Smooth muscle cell (in vitro differentiated cells): Measurements from ENCODE around the gene SLC35F1. TPM values are rescaled to one million over a fixed set of nuclear protein-coding genes. Genes with fewer than 3 reads are reported as not detected.

Experiments used
- DNase-seq: peaks from one replicate; lab custom pipeline; 2025; ENCODE audit not compliant: unreplicated experiment; lab: John Stamatoyannopoulos, UW
- H2AFZ ChIP-seq: fragments of 200-600 bp; sonication (generic); 2 replicates; pipeline ENCODE4 v1.6.0; 2016; ENCODE audit warnings: antibody characterized with exemption, low read depth, mild to moderate bottlenecking
- H3F3A ChIP-seq: fragments of 200-600 bp; sonication (generic); 2 replicates; pipeline ENCODE4 v1.6.0; 2017; ENCODE audit warnings: antibody characterized with exemption, low read depth
- H3K27ac ChIP-seq: fragments of 200-600 bp; sonication (generic); 2 replicates; pipeline ENCODE4 v1.5.1; 2016; ENCODE audit warnings: low read depth, mild to moderate bottlenecking
- H3K27me3 ChIP-seq: fragments of 200-600 bp; sonication (generic); 2 replicates; pipeline ENCODE4 v1.6.1; 2016; ENCODE audit warnings: low read depth, mild to moderate bottlenecking
- H3K36me3 ChIP-seq: fragments of 200-600 bp; sonication (generic); 2 replicates; pipeline ENCODE4 v1.5.1; 2016; ENCODE audit warnings: low read depth
- H3K4me1 ChIP-seq: fragments of 200-600 bp; sonication (generic); 2 replicates; pipeline ENCODE4 v1.5.1; 2016; ENCODE audit warnings: low read depth
- H3K4me2 ChIP-seq: fragments of 200-600 bp; sonication (generic); 2 replicates; pipeline ENCODE4 v1.6.0; 2016; ENCODE audit warnings: mild to moderate bottlenecking
- H3K4me3 ChIP-seq: fragments of 200-600 bp; sonication (generic); 2 replicates; pipeline ENCODE4 v1.5.1; 2016; ENCODE audit warnings: mild to moderate bottlenecking
- H3K79me2 ChIP-seq: fragments of 200-600 bp; sonication (generic); 2 replicates; pipeline ENCODE4 v1.6.0; 2016; ENCODE audit warnings: low read depth, mild to moderate bottlenecking
- H3K9ac ChIP-seq: fragments of 200-600 bp; sonication (generic); 2 replicates; pipeline ENCODE4 v1.6.0; 2016; ENCODE audit warnings: low read depth
- H3K9me3 ChIP-seq: fragments of 200-600 bp; sonication (generic); replicated peaks from 2 replicates; pipeline ENCODE4 v1.5.1; 2016; ENCODE audit warnings: low read depth
- H4K20me1 ChIP-seq: fragments of 200-600 bp; sonication (generic); 2 replicates; pipeline ENCODE4 v1.6.0; 2016; ENCODE audit warnings: low read depth
- CTCF ChIP-seq: fragments of 200-600 bp; sonication (generic); IDR thresholded peaks from 2 replicates; pipeline ENCODE4 v1.5.1; 2017; ENCODE audit warnings: borderline replicate concordance, mild to moderate bottlenecking, antibody characterized with exemption; ENCODE audit not compliant: insufficient read depth, poor library complexity, severe bottlenecking
- WGBS: methylation state at CpG from one replicate; pipeline ENCODE4 v1.1.7; 2016; ENCODE audit warnings: low lambda C conversion rate; 5-methylcytosine and 5-hydroxymethylcytosine counted together
- polyA plus RNA-seq: library from polyadenylated mRNA; unstranded; fragments of >200 nt; fragmentation: Nextera tagmentation; extraction: Ambion mirVana; gene quantifications from 2 replicates; pipeline ENCODE4 v1.2.1, GENCODE V29; 2016
- total RNA-seq: library from RNA; depleted of rRNA; stranded (reverse); fragments of >200 nt; gene quantifications from 2 replicates; pipeline ENCODE4 v1.2.3, GENCODE V29; 2014

SLC35F1 gene
- total and polyA plus RNA-seq, 2 experiments from 2014 or later, result 0.05 to 0.09 TPM

- no peaks in the 10 kb centered on the region for H3K79me2 ChIP-seq
- H3F3A ChIP-seq, result no peaks in the 10 kb centered on the region
- H4K20me1 ChIP-seq, result no peaks in the 10 kb centered on the region
- DNase-seq, result no peak
- no peak overlapping the region for H2AFZ ChIP-seq
- no peak for TF ChIP-seq CTCF
- peaks cover 10% of the 10 kb centered on the region for H3K9me3 ChIP-seq
- no peak overlapping the region for H3K4me2 ChIP-seq
- no peak overlapping the region for H3K9ac ChIP-seq
- H3K27me3 ChIP-seq, result no peaks in the 10 kb centered on the region
- WGBS, result 87% methylated on average over 3 of the region's 3 CpGs
- no peaks in the 10 kb centered on the region for H3K36me3 ChIP-seq
- no peak overlapping the region for H3K27ac ChIP-seq
- H3K4me1 ChIP-seq, result no peaks in the 10 kb centered on the region
- H3K4me3 ChIP-seq, result no peak overlapping the region
Measured at GRCh38 chr6:118177720-118178119, 270.7 kb downstream of the SLC35F1 start.

GRCh38 chr6:118179048-118179447 is 272.0 kb downstream of the SLC35F1 start:
- WGBS, result 85% methylated on average over 1 of the region's 1 CpG
- H3K9me3 ChIP-seq, result peaks cover 10% of the 10 kb centered on the region
- no peak for TF ChIP-seq CTCF

DNA sequence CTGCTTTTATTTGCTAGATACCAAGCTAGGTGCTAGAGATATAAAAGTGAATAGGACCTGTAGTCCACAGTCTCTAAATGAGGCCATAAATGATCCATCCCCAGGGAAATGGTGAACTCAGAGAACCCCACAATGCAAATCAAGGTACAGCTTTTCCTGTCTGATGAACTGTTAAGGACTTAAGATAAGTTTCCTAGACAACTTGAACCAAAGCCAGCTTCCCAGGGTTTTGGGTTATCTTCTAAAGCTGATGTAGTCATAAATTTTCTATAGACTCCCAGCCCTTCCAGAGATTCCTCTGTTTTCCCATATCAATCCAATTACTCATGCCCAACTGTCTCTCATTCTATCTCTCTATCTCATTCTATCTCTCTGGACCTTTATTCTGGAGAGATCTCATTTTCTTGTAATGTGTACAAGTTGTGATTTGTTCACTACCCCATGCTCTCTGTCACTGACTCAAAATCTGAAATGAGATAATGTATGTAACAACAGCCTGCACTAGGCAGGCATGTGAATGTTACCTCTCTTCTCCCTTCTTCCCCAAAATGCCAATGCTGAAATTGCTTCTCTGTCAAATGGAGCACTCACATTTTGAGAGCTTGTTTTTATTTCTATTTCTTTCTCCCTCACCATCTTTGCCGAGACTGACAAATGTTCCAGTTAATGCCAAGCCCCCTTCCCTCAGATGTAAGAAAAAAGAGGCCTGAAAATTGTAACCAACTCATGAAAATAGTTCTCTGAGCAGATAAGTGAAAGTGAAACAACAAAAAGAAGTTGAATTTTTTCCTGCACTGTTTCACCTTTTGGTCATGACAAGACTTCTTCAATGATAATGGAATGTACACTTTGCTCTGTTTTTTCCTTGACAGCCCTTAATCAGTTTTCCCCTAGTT is 279.9 kb downstream of the SLC35F1 start:
- Histone ChIP-seq H3K4me2 (peak overlapping the region; percentile 72), H3F3A (peaks cover 13% of the 10 kb centered on the region), H2AFZ (no peak overlapping the region), H3K4me3 (no peak overlapping the region), H3K79me2 (no peaks in the 10 kb centered on the region), H3K27ac (peak overlapping the region; percentile 86), H3K4me1 (no peaks in the 10 kb centered on the region), H3K36me3 (no peaks in the 10 kb centered on the region), H3K27me3 (no peaks in the 10 kb centered on the region), H4K20me1 (no peaks in the 10 kb centered on the region), H3K9me3 (no peaks in the 10 kb centered on the region), H3K9ac (peak overlapping the region; percentile 30)
- TF ChIP-seq CTCF, result no peak
- WGBS, result 38% methylated on average over 1 of the region's 1 CpG
- DNase-seq, result no peak

More at GRCh38 chr6:118179048-118179447, 272.0 kb downstream of the SLC35F1 start:
- Histone ChIP-seq H3K4me3 (no peak overlapping the region), H3K9ac (no peak overlapping the region), H3F3A (no peaks in the 10 kb centered on the region), H3K27ac (no peak overlapping the region), H3K27me3 (no peaks in the 10 kb centered on the region), H3K36me3 (no peaks in the 10 kb centered on the region), H3K4me1 (no peaks in the 10 kb centered on the region), H2AFZ (no peak overlapping the region), H4K20me1 (no peaks in the 10 kb centered on the region), H3K4me2 (no peak overlapping the region), H3K79me2 (no peaks in the 10 kb centered on the region)
- no peak for DNase-seq
